RCC 7860 (cell line): ENCODE data around the gene FGF22.

Experiments used
- DNase-seq: peaks from one replicate; pipeline ENCODE4 v3.0.0-alpha.2; 2015; ENCODE audit warnings: low spot score
- FAIRE-seq: peaks from 2 replicates; lab custom pipeline; 2012; peaks lifted over from hg19 to GRCh38; lab: Jason Lieb, UNC

Gene FGF22

DNA sequence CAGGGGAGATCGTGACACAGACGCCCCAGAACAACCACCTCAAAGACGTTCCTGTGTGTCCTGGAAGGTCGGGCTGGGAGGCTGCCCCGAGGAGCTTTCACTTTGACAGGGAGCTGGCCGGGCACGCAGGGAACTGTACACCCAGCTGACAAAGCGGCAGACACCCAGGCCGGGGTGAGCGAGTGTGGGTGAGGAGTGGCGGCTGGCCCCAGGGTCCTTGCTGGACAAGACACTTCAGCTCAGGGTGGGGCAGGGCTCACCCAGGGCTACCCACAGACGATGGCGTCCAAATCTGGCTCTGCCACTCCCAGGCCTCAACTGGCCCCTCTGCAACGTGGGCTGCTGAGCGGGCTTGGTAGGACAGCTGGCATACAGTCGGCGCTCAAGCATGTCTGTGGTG is 2.0 kb downstream of the FGF22 start:
- DNase-seq (no peak), FAIRE-seq (no peak)

DNA sequence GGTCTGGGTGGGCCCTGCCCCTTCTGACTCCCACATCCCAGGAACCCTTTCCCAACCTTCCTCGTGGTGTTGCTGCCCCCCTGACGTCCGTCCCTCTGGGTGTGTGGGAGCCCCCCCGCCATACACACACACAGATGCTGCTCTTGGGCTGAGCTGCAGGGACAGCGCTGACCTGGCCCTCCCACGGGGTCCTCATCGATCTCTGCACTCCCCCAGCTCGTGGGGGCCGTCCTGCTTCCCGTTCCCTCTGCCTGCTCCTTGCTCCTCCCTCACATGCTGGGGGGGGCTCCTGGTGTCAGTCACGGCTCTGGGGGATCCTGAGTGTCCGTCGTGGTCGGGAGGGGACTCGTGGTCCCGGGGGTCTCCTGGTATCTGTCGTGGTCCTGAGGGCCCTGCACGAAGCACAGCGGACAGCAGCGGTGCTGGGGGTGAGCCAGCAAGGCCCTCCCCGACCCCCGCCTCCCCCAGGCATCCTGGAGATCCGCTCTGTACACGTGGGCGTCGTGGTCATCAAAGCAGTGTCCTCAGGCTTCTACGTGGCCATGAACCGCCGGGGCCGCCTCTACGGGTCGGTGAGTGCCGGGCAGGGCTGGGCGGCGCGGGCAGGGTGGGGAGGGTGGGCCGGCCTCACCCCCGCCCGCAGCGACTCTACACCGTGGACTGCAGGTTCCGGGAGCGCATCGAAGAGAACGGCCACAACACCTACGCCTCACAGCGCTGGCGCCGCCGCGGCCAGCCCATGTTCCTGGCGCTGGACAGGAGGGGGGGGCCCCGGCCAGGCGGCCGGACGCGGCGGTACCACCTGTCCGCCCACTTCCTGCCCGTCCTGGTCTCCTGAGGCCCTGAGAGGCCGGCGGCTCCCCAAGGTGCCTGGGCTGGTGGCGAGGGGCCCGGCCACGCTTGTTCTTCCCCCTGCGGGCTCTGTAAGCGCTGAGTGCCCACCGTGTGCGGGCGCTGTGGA is 3.4 kb downstream of the FGF22 start:
- no peak for DNase-seq
- no peak for FAIRE-seq

- DNase-seq (no peak), FAIRE-seq (no peak)
Observed at GRCh38 chr19:643736-644135, 4.1 kb downstream of the FGF22 start.

DNA sequence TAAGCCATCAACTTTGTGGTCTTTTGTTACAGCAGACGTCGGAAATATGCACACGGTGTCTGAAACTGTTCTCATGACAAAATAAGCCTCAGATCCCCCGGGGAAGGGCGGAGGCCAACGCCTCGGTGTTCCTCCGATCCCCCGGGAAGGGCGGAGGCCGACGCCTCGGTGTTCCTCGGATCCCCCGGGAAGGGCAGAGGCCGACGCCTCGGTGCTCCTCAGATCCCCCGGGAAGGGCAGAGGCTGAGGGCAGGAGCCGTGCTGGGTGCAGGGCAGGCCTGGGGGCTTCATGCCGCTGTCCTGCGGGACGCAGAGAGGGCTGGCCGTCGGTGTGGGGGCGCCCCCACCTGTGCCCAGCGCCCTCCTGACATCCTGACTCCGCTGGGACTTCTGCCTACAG is 4.7 kb downstream of the FGF22 start:
- FAIRE-seq (no peak), DNase-seq (no peak)

- DNase-seq: no peak
- FAIRE-seq: no peak
Observed at GRCh38 chr19:644789-645188, 5.1 kb downstream of the FGF22 start.

GRCh38 chr19:645912-646778 is 6.5 kb downstream of the FGF22 start:
- no peak for FAIRE-seq
- no peak for DNase-seq

DNA sequence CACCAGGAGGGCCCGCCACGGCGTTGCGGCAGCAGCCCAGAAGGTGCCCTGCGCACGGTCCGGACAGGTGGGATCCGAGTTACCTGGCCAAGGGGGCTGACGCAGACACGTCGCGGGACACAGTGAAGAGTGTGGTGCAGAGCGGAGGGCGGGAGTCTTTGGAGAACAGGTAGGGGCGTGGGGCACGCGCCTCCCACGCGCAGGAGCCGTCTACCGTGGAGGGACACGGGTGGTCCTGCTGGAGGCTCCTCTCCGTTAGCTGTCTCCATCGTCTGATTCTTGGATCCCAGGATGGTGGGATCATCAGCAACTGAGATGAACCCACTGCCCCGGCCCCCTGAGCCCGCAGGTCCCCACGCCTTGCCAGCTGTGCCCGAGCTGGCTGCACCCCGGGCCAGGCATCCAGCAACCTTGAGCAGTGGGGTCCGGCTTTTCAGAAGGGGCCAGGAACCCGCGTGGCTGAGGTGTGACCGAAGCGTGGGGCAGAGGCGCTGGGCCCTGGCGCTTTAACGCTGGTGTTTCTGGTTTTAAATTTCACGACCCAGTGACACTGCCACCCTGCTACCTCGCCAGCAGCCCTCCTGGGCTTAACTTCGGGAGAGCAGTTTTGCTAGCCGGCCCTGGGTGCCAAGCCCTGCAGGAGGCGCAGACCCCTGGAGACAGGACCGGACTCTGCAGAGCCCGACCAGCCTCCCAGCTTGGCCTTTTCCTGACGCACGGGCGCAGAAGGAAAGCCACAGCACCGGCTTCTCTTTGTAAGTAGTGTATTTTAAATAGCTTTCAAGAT is 7.3 kb downstream of the FGF22 start:
- DNase-seq: no peak
- FAIRE-seq: no peak

DNA sequence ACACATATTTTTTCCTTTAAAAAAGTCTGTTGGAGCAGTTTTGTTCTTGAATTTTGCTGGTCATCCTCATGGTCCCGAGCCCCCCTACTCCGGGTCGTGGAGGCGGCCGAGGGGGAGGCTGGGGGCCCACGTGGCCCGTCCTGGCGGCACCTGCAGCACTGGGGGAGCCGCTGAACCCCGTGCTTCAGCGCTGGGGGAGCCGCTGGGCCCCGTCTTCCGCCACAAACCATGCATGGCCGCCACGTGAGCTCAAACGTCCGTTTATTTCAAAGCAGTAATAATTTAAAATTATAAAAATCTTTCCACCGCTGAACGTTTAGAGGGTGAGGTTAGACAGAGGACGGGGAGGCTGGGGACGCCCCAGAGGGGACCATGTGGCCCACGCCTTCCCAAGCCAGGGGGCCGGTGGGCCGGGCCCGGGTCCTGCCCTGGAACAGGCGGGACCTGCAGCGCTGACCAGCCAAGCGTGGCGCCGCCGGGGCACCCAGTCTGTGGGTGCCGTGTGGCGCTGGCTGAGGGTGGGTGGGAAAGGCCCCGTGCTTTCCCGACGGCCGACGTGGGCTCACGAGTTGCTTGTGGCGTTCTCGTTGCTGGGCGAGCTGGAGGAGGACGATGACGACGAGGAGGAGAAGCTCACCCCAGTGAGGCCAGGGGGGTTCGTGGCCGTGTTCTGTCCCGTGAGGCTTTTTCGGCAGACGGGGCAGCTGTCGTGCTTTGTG is 8.0 kb downstream of the FGF22 start:
- no peak for FAIRE-seq
- no peak for DNase-seq

GRCh38 chr19:648305-648704 is 8.6 kb downstream of the FGF22 start:
- DNase-seq: no peak
- no peak for FAIRE-seq

DNA sequence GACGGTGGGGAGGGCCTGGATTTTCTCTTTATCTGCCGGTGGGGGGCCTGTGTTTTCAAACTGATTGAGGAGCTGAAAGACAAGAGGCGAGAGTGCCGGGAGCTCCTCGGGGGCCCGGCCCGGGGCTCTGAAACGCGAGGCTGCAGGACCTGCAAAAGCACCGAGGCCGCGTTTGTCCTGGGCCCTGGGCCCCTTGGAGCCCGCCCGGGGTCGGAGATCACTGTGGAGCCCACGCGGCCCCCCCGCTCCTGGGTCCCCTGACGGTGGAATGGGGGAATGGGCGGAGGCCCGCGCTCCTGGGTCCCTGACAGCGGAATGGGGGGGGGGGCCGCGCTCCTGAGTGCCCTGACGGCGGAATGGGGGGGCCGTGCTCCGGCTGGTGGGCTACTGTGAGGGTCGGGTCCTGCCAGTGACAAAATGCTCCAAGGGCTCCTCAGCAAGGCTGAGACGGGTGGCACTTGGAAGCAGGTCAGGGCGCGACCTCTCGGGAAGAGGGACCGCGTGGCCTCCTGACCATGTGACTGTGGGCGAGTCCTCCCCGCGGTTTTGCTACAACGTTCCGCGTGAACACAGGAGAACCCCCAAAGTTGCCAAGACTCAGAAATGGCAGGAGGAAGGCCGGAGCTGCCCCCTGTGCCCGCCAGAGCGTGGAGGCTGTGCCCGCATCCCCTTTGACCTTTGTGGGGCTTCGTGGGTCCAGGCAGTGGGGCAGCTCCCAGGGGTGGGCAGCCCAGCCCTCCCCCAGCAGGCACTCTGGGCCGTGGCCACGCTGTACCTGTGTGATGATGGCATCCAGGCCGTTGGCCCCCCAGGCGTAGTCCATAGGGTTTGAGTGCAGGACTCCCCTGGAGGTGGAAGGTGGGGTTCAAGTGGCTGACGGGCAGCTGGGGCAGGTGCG is 9.5 kb downstream of the FGF22 start:
- FAIRE-seq (no peak), DNase-seq (no peak)

DNA sequence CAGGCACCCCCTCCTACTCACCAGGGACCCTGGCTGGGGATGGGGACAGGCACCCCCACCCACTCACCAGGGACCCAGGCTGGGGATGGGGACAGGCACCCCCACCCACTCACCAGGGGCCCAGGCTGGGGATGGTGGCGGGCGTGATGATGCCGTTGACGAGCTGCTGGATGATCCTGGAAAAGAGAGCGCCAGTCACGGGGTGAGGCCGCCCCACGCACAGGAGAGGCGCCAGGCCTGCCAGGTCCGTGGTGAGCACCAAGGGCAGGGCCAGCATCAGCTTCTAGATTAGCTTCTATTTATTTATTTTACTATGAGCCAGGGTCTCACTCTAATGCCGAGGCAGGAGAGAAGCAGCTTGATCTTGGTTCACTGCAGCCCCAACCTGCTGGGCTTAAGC is 10.4 kb downstream of the FGF22 start:
- FAIRE-seq: no peak
- no peak for DNase-seq

GRCh38 chr19:651114-651818 is 11.6 kb downstream of the FGF22 start:
- DNase-seq (no peak), FAIRE-seq (no peak)

GRCh38 chr19:651991-652390 is 12.3 kb downstream of the FGF22 start:
- DNase-seq (no peak), FAIRE-seq (no peak)

DNA sequence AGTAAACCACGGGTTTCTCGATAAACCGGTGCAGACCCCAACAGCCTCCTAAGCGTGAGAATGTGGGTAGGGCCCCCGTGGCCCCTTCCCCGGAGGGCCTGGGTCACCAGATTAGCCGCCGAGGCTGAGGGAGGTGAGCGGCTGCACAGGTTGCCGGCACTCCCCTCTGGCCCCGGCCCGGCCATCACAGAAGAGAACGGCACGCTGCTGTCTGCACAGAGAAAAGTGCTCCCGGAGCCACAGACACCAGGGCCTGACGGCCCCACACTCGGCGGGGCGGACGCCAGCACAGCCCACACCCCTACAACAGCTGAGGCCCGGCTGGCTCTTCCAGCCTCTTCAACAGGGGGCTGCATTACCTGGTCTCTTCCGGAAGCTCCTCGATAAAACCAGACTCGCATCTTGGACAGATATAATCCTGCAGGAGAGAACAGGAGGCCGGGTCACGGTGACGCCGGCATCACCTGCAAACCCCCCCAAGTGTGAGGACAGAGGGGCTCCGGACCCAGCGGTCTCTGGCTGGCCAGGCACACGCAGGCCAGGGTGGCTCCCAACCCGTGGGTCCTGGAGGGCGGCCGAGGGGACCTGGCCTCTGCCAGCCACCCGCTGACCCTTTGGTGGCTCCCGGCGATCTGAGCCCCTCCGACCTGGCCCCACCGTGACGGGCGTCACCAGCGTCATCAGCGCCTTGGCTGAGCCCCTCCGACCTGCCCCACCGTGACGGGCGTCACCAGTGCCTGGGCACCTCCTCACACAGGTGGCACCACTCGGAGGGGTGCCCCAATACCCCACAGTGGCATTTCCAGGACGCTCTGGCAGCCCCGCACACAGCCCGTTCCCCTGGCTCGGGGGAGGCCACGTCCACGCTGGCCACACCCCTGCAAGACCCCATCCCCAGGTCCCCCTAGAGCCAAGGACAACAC is 13.0 kb downstream of the FGF22 start:
- FAIRE-seq (no peak), DNase-seq (no peak)

- FAIRE-seq (no peak), DNase-seq (no peak)
Observed at GRCh38 chr19:653425-653824, 13.7 kb downstream of the FGF22 start.

GRCh38 chr19:655691-656090 is 16.0 kb downstream of the FGF22 start:
- FAIRE-seq: no peak
- DNase-seq: no peak

DNA sequence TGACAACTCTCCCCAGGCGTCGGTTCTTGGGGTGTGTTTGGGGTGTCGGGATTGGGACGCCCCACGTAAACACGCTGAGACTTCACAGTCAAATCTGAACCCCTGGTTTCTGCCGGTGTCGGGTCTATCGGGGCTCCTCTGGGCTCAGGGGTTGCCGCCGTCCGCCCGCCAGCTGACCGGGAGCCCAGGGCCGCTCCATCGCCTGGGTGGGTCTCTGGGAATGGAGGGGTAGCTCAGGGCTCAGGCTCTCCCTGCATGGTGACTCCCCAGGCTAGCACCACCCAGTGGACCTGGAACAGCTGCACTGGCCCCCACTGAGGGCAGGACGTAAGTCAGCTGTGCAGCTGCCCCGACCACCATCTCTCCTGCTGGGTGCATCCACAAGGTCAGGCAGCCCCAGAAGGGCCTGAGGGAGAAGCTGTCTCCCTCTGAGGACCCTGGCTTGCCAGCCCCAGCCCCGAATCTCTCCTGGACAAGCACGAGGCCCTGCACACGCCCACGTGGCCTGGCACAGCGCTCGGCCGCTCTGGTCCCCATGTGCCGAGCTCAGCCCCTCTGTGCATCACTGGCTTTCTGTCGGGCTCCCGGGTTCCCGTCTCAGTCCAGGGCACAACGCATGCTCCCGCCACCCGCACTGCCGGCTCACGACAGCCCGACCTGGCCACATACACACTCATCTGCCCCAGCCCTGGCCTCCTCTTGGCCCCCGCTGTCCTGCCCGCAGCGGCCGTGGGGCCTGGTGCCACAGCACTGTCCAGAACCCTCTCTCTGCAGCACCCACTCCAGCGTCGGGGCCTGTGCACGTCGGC is 17.3 kb downstream of the FGF22 start:
- FAIRE-seq: no peak
- DNase-seq: no peak
